Suppressor macrophage (primary cell): ENCODE measurements around the gene COL23A1.
"Not testable (repeated sequence)": the region's sequence is repeated elsewhere in the genome, so short reads cannot be mapped to it uniquely, and the experiment has no call there.

Source experiments
- DNase-seq, 4 experiments: peaks; one replicate each; pipeline ENCODE4 v3.0.0-alpha.2; 2020 to 2022

Gene COL23A1

DNA sequence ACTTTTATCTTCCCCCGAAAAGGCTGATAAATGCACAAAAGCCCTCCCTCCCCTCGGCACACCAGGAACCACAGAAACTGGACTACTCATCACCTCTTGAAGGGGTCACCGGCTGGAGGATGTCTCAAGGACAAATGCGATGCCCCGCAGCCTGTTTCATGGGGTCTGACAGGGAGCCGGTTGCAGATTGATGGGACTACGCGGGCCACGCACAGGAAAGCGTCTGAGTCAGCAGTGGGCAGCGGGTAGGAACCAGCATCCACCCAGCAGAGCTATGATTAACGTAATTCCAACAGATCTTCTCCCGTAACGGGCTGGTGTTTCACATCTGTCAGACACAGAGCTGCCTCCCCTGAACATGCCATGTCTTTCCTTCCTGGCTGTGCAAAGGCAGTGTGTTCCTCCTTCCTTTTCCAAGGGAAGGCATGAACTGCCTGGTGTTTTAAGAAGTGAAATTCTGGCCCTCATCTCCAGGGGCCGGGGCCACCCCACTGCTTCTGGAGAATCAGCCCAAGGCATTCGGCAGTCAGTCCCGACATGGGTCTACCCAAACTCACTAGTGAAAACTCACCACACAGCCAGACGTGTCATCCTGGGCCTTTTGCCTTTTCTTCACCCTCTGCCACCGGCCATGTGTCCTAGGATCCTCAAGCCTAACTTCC lies 213.1 kb downstream of the COL23A1 start:
- DNase-seq, result peak; percentile 41 to 64 (median 48)

DNA sequence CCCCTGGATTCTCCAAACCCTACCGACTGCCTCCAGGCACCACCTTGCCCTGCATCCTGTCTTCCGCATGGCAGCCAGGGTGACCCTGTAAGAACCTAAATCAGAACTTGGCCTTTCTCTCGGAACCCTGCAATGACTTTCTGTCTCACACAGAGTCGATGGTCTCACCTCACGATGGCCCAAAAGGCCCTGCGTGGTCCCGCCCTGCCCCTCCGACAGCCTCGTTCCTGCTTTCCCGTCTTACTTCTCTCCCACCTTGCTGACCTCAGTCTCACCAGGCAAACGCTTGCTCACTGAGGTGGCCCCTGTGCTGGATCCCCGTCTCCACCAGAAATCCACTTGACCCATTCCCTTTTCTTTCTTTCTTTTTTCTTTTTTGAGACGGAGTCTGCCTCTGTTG lies 214.8 kb downstream of the COL23A1 start:
- DNase-seq, result no peak

DNA sequence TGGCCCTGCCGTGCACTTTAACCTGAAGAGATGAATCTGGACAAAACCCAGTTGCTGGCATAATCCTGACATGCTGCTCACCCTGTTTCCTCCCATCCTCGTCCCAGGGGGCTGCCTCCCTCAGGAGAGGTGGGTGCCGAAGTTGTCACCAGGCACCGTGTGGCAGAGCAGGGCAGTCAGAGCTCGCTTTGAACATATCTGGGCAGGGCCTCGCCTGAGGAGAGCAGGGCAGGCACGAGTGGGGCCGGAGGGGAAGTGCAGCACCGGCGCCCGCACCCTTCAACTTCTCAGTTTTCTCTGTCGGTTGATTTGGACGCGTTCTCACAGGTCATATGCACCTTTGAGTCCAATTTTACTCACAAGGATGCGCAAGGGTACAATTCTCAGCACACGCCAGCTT lies 216.5 kb downstream of the COL23A1 start:
- DNase-seq, result peak in 2 of 4 experiments; percentile 49 to 60

DNA sequence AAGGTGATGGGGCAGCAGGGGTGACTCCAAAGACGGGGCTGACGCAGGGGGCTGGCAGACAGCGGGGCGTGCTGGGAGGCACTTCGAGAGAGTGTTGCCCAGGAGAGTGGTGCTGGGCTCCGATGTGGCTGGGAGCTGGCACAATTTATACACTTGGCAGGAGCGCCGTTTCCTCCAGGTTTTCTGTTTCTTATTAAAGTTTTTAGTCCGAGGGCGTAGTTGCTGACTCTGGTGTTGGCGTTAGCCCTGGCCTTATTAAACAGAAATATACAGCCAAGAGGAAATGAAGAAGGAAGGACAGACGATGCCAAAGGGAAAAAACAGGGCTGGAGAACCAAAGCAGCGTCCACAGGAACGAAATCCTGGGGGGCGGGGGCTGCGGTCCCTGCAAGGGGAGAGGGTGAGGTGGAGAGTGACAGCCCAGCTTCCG lies 218.0 kb downstream of the COL23A1 start:
- DNase-seq, result no peak

GRCh38 chr5:178371362-178372111 lies 218.7 kb downstream of the COL23A1 start:
- DNase-seq, result peak in 1 of 4 experiments; percentile 1

GRCh38 chr5:178370102-178370501 lies 220.1 kb downstream of the COL23A1 start:
- DNase-seq, result no peak

GRCh38 chr5:178369469-178369868 lies 220.7 kb downstream of the COL23A1 start:
- not testable (repeated sequence) for DNase-seq

DNA sequence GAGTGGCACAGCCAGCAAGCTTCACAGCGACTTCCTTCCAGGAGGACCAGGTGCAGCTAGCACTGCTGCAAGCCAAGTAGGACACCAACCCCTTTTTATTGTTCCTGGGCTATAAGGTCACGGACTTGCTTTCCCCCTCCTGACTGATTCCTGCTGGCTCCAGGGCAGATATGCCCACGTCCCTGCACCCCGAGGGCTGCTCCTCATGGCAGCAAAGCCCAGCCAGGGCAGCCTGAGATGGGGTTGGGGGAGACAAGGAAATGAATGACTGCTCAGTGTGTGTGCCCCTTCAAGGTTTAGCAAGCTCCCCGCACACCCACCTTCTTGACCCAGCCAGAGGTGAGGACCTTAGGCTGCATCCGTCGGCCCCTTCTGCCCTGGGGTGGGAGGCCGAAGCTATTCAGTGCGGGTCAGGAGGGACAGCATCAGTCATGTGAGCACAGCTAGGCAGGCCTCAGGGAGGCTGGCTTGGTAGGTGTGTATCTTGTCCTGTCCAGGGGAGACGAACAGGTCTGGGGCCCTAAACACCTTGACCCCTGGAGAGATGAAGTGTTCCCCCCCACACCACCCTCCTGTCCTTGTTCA lies 221.4 kb downstream of the COL23A1 start:
- peak in 1 of 4 experiments; percentile 1 for DNase-seq

- peak in 3 of 4 experiments; percentile 24 to 59 (median 31) for DNase-seq
Observed at GRCh38 chr5:178368274-178368673, 221.9 kb downstream of the COL23A1 start.

GRCh38 chr5:178367736-178368120 lies 222.5 kb downstream of the COL23A1 start:
- DNase-seq, result no peak

DNA sequence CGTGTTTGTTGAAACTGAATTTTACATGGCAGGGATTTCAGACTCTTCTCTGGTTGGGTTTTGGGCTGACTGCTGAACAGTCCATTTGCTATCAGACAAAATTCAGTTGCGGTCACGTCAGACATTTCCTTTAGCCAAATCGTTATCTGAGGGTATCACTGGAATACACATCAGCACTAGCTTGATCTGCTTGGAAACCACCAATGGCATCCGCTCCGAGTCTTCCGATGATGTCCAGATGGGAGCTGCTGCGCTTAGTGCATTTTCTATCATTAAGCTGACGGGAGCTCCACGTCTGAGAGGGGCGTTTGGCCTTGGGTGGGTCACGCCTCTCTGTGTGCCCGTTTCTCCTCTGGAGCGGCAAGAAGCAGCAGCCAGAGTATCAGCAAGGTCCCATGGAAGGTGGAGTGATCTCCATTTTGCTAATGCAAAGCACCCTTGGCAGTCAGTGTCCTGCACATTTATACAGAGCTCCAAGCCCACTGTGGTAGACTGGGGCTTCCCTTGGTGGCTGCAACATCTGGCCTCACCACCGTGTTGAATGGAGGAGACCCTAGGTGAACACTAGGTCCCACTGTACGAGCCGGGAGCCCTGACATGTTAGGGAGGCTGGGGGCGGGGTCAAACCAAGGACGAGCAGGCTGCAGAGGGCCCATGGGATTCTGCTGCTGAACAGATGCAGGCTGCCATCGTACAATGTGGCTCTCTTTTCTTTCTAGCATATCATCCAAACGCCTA lies 223.0 kb downstream of the COL23A1 start:
- peak in 1 of 4 experiments; percentile 1 for DNase-seq

GRCh38 chr5:178365501-178366440 lies 224.4 kb downstream of the COL23A1 start:
- no peak for DNase-seq

GRCh38 chr5:178364326-178364675 lies 225.9 kb downstream of the COL23A1 start:
- DNase-seq, result no peak

DNA sequence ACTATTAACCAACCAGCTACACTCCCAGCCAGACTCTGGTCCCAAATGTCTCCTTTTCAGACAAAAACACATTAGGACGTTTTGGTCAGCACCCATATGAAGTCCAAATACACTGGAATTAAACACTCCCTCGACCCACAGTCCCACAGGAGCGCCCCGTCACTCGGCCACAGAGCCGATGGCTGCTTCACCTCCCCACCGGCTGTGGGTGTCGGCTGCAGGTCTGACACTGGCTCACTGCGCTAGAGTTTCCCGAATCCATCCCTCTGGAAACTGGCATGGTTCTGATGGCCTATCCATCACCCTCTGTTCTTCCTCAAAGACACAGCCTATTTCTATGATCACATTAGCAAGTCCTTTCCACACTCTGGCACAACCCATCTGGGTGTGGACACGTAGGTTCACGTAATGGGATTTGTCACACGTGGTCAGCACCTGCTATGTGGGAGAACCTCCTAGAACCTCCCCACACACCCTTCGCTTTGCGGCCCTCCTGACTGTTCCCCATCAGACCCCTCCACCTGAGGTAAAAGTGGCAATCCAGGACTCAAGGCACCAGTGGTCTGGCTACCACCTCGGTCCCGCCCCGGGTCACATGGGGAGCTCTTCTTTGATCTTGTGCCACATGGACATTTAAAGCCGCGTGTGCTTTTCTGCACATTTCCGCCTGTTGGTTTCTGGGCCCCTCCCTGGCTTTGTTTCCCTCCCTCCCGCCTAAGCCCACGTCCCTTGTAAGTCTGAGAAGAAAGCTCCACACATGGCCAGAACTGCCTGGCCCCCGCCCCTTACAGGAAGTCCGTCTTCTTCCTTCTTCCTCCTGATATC lies 226.5 kb downstream of the COL23A1 start:
- DNase-seq, result peak in 3 of 4 experiments; percentile 37 to 46 (median 39)

GRCh38 chr5:178361657-178362445 lies 228.3 kb downstream of the COL23A1 start:
- DNase-seq, result peak in 2 of 4 experiments; percentile 22 to 23

DNA sequence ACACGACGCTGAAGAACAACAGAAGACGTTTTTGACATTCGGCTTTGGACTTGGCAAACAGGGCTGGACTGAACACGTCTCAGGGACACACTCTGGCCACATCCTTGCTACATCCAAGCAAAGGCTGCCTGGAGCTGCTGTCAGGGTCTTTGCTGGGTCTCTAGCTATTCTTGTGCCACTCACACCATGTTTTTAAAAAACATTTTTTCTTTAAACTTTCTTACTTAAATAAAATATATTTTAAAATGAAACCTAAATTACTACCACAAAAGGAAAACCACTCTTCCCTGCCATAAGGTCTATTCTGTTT lies 229.3 kb downstream of the COL23A1 start:
- no peak for DNase-seq

GRCh38 chr5:178360222-178360925 lies 229.8 kb downstream of the COL23A1 start:
- DNase-seq, result peak in 3 of 4 experiments; percentile 22 to 47 (median 45)

- DNase-seq, result no peak
Observed at GRCh38 chr5:178359738-178360137, 230.5 kb downstream of the COL23A1 start.

GRCh38 chr5:178357678-178358077 lies 232.5 kb downstream of the COL23A1 start:
- DNase-seq, result no peak

DNA sequence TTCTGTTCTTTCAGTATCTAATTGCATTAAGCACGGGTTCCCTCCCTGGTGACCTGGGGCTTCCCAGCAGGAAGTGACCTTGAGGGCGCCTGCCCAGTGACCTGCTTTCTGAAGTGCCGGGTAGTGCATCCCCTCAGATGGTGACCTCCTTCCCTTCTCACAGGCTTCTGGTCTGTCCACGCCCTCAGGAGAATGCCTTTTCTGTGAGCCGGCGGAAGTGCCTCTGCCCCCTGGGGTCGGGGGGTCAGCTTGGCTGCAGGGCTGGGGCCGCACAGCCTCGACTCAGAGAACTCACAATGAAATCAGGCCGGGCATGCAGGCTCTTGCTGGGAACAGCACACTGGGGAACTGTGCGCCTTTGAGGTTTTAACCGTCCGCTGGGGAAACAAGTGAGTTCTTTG lies 233.1 kb downstream of the COL23A1 start:
- peak; percentile 58 to 78 (median 71) for DNase-seq
